ENCODE data around the gene ZNF81.

Gene ZNF81

DNA sequence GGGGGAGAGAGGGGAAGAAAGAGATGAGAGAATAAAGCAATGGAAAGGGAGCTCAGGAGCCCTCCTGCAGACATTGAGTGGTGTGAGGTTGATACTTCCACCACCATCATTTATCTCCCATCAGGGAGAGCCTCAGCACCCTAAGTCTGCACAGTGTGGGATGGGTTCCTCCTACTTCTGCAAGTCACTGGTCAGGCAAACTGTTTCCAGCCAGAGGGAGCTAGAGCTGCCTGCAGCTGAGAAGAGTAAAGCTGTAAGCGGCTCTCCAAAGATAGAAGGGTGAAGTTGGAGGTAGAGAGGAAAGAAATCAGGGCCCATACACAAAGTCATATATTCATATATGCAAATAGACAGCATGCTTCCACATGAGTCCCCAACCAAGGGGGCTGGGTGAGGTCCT, 21.9 kb upstream of the ZNF81 start:
- Histone ChIP-seq H3K79me1 (ENCODE audit: low read length) (no peaks in the 10 kb centered on the region), H3K9ac (ENCODE audit: low read length) (no peak overlapping the region), H3K4me3 (ENCODE audit: low read depth, low read length) (no peak overlapping the region), H3K27me3 (ENCODE audit: insufficient read depth, low read length) (no peaks in the 10 kb centered on the region), H3K79me2 (ENCODE audit: control insufficient read depth, insufficient read depth, low read length, poor library complexity) (no peaks in the 10 kb centered on the region), H3K36me3 (ENCODE audit: control insufficient read depth in 1 of 2, insufficient read depth in 2 of 2, low read length in 2 of 2) (no peaks in the 10 kb centered on the region), H3K18ac (ENCODE audit: low read length) (no peak overlapping the region), H2AFZ (ENCODE audit: insufficient read depth, low read length, poor library complexity) (no peak overlapping the region), H2AK5ac (ENCODE audit: low read length) (no peak overlapping the region), H2BK5ac (ENCODE audit: low read depth, low read length, poor library complexity) (no peak overlapping the region), H4K91ac (ENCODE audit: low read depth, low read length) (no peak overlapping the region), H3K4me1 (ENCODE audit: control insufficient read depth in 1 of 2, insufficient read depth in 2 of 2, low read length in 2 of 2) (no peaks in the 10 kb centered on the region), H2BK120ac (ENCODE audit: insufficient read depth, low read length, poor library complexity) (no peak overlapping the region), H2BK12ac (ENCODE audit: low read length) (no peak overlapping the region), H3K23ac (ENCODE audit: low read length) (no peak overlapping the region), H3K14ac (ENCODE audit: low read length) (no peak overlapping the region), H3K9me3 (ENCODE audit: insufficient read depth, low read depth, low read length) (no peaks in the 10 kb centered on the region), H4K8ac (ENCODE audit: low read depth, low read length) (no peak overlapping the region), H3K4ac (ENCODE audit: low read depth, low read length) (no peak overlapping the region), H3K4me2 (ENCODE audit: low read length) (no peak overlapping the region), H3K27ac (ENCODE audit: low read depth, low read length) (no peak overlapping the region), H4K12ac (ENCODE audit: low read depth, low read length) (no peak overlapping the region)
- no CpG with 5 or more reads among the region's 1 CpG for WGBS (ENCODE audit: extremely low coverage, insufficient coverage, insufficient read length)
- no peak for DNase-seq

DNA sequence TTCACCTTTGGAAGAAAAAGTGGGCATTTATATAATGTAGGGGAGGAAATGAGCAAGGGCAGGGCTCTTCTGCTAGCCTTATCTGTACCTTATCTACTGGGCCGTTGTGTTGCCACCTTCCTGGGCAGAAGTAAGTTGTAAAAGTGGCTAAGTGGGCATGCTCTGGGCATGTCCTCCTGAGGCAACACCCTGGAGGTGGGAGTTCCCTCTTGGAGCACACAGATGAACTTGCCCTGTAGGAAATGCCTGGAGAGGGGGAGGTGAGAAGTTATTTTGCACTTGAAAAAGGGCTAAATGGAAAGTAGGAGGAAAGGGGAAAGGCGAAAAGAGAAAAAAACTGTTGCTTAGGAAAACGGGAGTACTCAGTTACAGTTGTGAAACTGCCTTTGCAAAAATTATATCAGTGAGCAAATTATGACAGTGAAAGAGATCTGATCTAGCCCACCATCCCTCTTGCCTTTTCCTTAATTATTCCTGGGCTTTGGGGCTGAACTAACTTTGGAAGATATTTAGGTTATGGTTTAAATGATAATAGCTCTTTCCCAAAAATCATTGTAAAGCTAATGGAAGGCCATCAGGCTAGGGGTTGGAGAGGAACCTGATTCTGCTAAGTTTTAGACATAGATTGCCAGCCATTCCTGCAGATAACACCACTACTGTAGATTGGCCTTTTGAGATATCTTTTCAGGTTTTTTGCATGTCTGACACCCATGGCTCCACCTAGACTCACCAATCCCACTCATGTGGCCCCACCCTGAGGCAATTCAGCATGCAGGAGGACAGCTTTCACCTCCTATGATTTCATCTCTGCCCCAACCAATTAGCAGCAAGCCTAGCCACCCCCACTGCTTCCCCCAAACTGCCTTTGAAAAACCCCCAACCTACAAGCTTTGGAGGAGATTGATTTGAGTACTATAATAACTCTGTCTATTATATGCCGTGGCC, 20.5 kb upstream of the ZNF81 start:
- Histone ChIP-seq H4K8ac (ENCODE audit: low read depth, low read length) (no peak overlapping the region), H4K91ac (ENCODE audit: low read depth, low read length) (no peak overlapping the region), H3K4me1 (ENCODE audit: control insufficient read depth in 1 of 2, insufficient read depth in 2 of 2, low read length in 2 of 2) (no peaks in the 10 kb centered on the region), H2BK12ac (ENCODE audit: low read length) (no peak overlapping the region), H4K12ac (ENCODE audit: low read depth, low read length) (no peak overlapping the region), H3K14ac (ENCODE audit: low read length) (no peak overlapping the region), H3K79me1 (ENCODE audit: low read length) (no peaks in the 10 kb centered on the region), H3K27me3 (ENCODE audit: insufficient read depth, low read length) (no peaks in the 10 kb centered on the region), H3K4me2 (ENCODE audit: low read length) (no peak overlapping the region), H2BK5ac (ENCODE audit: low read depth, low read length, poor library complexity) (no peak overlapping the region), H2AFZ (ENCODE audit: insufficient read depth, low read length, poor library complexity) (no peak overlapping the region), H3K4me3 (ENCODE audit: low read depth, low read length) (no peak overlapping the region), H2BK120ac (ENCODE audit: insufficient read depth, low read length, poor library complexity) (no peak overlapping the region), H3K18ac (ENCODE audit: low read length) (no peak overlapping the region), H3K9me3 (ENCODE audit: insufficient read depth, low read depth, low read length) (no peaks in the 10 kb centered on the region), H3K23ac (ENCODE audit: low read length) (no peak overlapping the region), H3K36me3 (ENCODE audit: control insufficient read depth in 1 of 2, insufficient read depth in 2 of 2, low read length in 2 of 2) (no peaks in the 10 kb centered on the region), H3K27ac (ENCODE audit: low read depth, low read length) (no peak overlapping the region), H3K79me2 (ENCODE audit: control insufficient read depth, insufficient read depth, low read length, poor library complexity) (no peaks in the 10 kb centered on the region), H3K4ac (ENCODE audit: low read depth, low read length) (no peak overlapping the region), H3K9ac (ENCODE audit: low read length) (no peak overlapping the region), H2AK5ac (ENCODE audit: low read length) (no peak overlapping the region)
- no peak for DNase-seq
- WGBS (ENCODE audit: extremely low coverage, insufficient coverage, insufficient read length): no CpG with 5 or more reads among the region's 4 CpGs

- Histone ChIP-seq H3K23ac (ENCODE audit: low read length) (no peak overlapping the region), H3K79me2 (ENCODE audit: control insufficient read depth, insufficient read depth, low read length, poor library complexity) (no peaks in the 10 kb centered on the region), H4K12ac (ENCODE audit: low read depth, low read length) (no peak overlapping the region), H4K91ac (ENCODE audit: low read depth, low read length) (no peak overlapping the region), H4K8ac (ENCODE audit: low read depth, low read length) (no peak overlapping the region), H3K4me3 (ENCODE audit: low read depth, low read length) (no peak overlapping the region), H3K4me1 (ENCODE audit: control insufficient read depth in 1 of 2, insufficient read depth in 2 of 2, low read length in 2 of 2) (no peaks in the 10 kb centered on the region), H2AK5ac (ENCODE audit: low read length) (no peak overlapping the region), H2BK5ac (ENCODE audit: low read depth, low read length, poor library complexity) (no peak overlapping the region), H3K18ac (ENCODE audit: low read length) (no peak overlapping the region), H3K9me3 (ENCODE audit: insufficient read depth, low read depth, low read length) (no peaks in the 10 kb centered on the region), H3K27ac (ENCODE audit: low read depth, low read length) (no peak overlapping the region), H3K36me3 (ENCODE audit: control insufficient read depth in 1 of 2, insufficient read depth in 2 of 2, low read length in 2 of 2) (no peaks in the 10 kb centered on the region), H2BK120ac (ENCODE audit: insufficient read depth, low read length, poor library complexity) (no peak overlapping the region), H3K79me1 (ENCODE audit: low read length) (no peaks in the 10 kb centered on the region), H3K14ac (ENCODE audit: low read length) (no peak overlapping the region), H3K4me2 (ENCODE audit: low read length) (no peak overlapping the region), H3K9ac (ENCODE audit: low read length) (no peak overlapping the region), H3K4ac (ENCODE audit: low read depth, low read length) (no peak overlapping the region), H2AFZ (ENCODE audit: insufficient read depth, low read length, poor library complexity) (no peak overlapping the region), H2BK12ac (ENCODE audit: low read length) (no peak overlapping the region), H3K27me3 (ENCODE audit: insufficient read depth, low read length) (no peaks in the 10 kb centered on the region)
- DNase-seq: no peak
- no CpG with 5 or more reads among the region's 1 CpG for WGBS (ENCODE audit: extremely low coverage, insufficient coverage, insufficient read length)
Observed at GRCh38 chrX:47817421-47817820, 19.3 kb upstream of the ZNF81 start.

DNA sequence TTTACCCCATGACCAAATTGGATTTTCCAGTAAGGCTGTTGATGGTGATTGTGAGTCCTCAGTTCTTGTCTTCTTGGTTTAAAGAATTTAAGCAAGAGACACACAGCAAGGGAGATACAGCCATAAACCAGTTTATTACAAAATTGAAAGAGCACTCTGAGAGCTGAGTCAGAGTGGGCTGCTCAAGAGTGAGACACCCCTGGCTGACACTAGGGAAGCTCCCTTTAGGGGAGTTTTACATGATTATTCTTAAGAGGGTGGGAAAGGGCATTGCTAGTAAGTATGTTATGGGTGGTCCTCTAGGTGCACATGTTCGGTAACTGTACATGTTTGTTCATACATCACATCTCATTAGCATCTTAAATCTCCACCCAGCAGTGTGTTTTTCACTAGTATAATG, 18.8 kb upstream of the ZNF81 start:
- Histone ChIP-seq H3K79me1 (ENCODE audit: low read length) (no peaks in the 10 kb centered on the region), H3K4me2 (ENCODE audit: low read length) (no peak overlapping the region), H3K4ac (ENCODE audit: low read depth, low read length) (no peak overlapping the region), H3K14ac (ENCODE audit: low read length) (no peak overlapping the region), H3K27me3 (ENCODE audit: insufficient read depth, low read length) (no peaks in the 10 kb centered on the region), H3K9me3 (ENCODE audit: insufficient read depth, low read depth, low read length) (no peaks in the 10 kb centered on the region), H3K36me3 (ENCODE audit: control insufficient read depth in 1 of 2, insufficient read depth in 2 of 2, low read length in 2 of 2) (no peaks in the 10 kb centered on the region), H2BK5ac (ENCODE audit: low read depth, low read length, poor library complexity) (no peak overlapping the region), H3K79me2 (ENCODE audit: control insufficient read depth, insufficient read depth, low read length, poor library complexity) (no peaks in the 10 kb centered on the region), H2BK120ac (ENCODE audit: insufficient read depth, low read length, poor library complexity) (no peak overlapping the region), H2AK5ac (ENCODE audit: low read length) (no peak overlapping the region), H3K23ac (ENCODE audit: low read length) (no peak overlapping the region), H3K18ac (ENCODE audit: low read length) (no peak overlapping the region), H4K8ac (ENCODE audit: low read depth, low read length) (no peak overlapping the region), H2AFZ (ENCODE audit: insufficient read depth, low read length, poor library complexity) (no peak overlapping the region), H2BK12ac (ENCODE audit: low read length) (no peak overlapping the region), H4K12ac (ENCODE audit: low read depth, low read length) (no peak overlapping the region), H3K4me3 (ENCODE audit: low read depth, low read length) (no peak overlapping the region), H3K4me1 (ENCODE audit: control insufficient read depth in 1 of 2, insufficient read depth in 2 of 2, low read length in 2 of 2) (no peaks in the 10 kb centered on the region), H3K9ac (ENCODE audit: low read length) (no peak overlapping the region), H4K91ac (ENCODE audit: low read depth, low read length) (no peak overlapping the region), H3K27ac (ENCODE audit: low read depth, low read length) (no peak overlapping the region)
- WGBS (ENCODE audit: extremely low coverage, insufficient coverage, insufficient read length): no CpG with 5 or more reads among the region's 1 CpG
- no peak for DNase-seq

Data from trophoblast cell (in vitro differentiated cells and primary cell).